RWPE1 (cell line): ENCODE data around the gene MANSC1.
A peak's percentile ranks its signal among the peaks of the same experiment; 100 is the strongest.

Experiments used
- CTCF ChIA-PET: fragments of 350-600 bp; sonication (Branson Sonifier 250); formaldehyde crosslinking; extraction: SDS; loops from one replicate; lab custom pipeline; 2021; lab: Yijun Ruan, JAX
- POLR2A ChIA-PET: fragments of 400-600 bp; formaldehyde crosslinking; extraction: SDS; loops from one replicate; lab custom pipeline; 2020; ENCODE audit warnings: antibody characterized with exemption; ENCODE audit not compliant: low non-redundant PET; lab: Yijun Ruan, JAX
- DNase-seq: peaks from one replicate; pipeline ENCODE4 v3.0.0; 2012; ENCODE audit warnings: low spot score
- H3K27ac ChIP-seq: fragments of 450-650 bp; 2 replicates; pipeline ENCODE4 v1.5.1; 2017
- CTCF ChIP-seq: fragments of 450-650 bp; conservative IDR thresholded peaks from 2 replicates; pipeline ENCODE4 v1.5.1; 2017; ENCODE audit warnings: low read depth, mild to moderate bottlenecking

Gene MANSC1

GRCh38 chr12:12378616-12379015 is 28.6 kb upstream of the MANSC1 start:
- no peak for DNase-seq
- ChIA-PET CTCF (no interaction called here), POLR2A (no interaction called here)
- no peak for TF ChIP-seq CTCF
- H3K27ac ChIP-seq: no peak overlapping the region

- ChIA-PET POLR2A (no interaction called here), CTCF (interaction anchor here (0.6 to 1.6 kb wide), 7 partner anchors 128 to 327 kb away, joined by 3 to 9 read pairs (median 4); no protein-coding TSS in a partner anchor)
- peak; percentile 54; the same call in 1 of the 2 replicates for TF ChIP-seq CTCF
- no peak overlapping the region for H3K27ac ChIP-seq
- DNase-seq: peak; percentile 59
Observed at GRCh38 chr12:12376646-12377448, 26.8 kb upstream of the MANSC1 start.

GRCh38 chr12:12372946-12373722 is 23.1 kb upstream of the MANSC1 start:
- ChIA-PET POLR2A (no interaction called here), CTCF (no interaction called here)
- DNase-seq: no peak
- no peak for TF ChIP-seq CTCF
- H3K27ac ChIP-seq: no peak overlapping the region

GRCh38 chr12:12367482-12367998 is 17.5 kb upstream of the MANSC1 start:
- ChIA-PET POLR2A (no interaction called here), CTCF (no interaction called here)
- no peak for DNase-seq
- TF ChIP-seq CTCF: no peak
- H3K27ac ChIP-seq: no peak overlapping the region

- no peak for TF ChIP-seq CTCF
- CTCF ChIA-PET: no interaction called here
- POLR2A ChIA-PET: no interaction called here
- DNase-seq: no peak
- no peak overlapping the region for H3K27ac ChIP-seq
Observed at GRCh38 chr12:12366701-12367481, 16.8 kb upstream of the MANSC1 start.
